Prostate gland (tissue), 2 donors: Measurements from ENCODE around the gene NINJ2. TPM values are rescaled to one million over a fixed set of nuclear protein-coding genes. Genes with fewer than 3 reads are reported as not detected.
"Not testable (repeated sequence)": the region's sequence is repeated elsewhere in the genome, so short reads cannot be mapped to it uniquely, and the experiment has no call there.

Source experiments
- DNase-seq: peaks from one replicate; pipeline ENCODE4 v3.0.0-alpha.2; 2019; ENCODE audit warnings: low spot score
- H3K27ac ChIP-seq, 2 donors: fragments of 200-600 bp; sonication (generic); 2 replicates each; pipeline ENCODE4 v1.5.1; 2017 to 2019
- H3K27me3 ChIP-seq: fragments of 200-600 bp; sonication (generic); replicated peaks from 2 replicates; pipeline ENCODE4 v1.5.1; 2019; ENCODE audit not compliant: insufficient read depth
- H3K36me3 ChIP-seq, 2 donors: fragments of 200-600 bp; sonication (generic); 1 replicate in 1 of 2; 2 replicates in 1 of 2; pipeline versions ENCODE4 v1.5.1 to v1.8.1; 2017 to 2019
- H3K4me1 ChIP-seq: fragments of 200-600 bp; sonication (generic); replicated peaks from 2 replicates; pipeline ENCODE4 v1.5.1; 2019
- H3K4me3 ChIP-seq, 2 donors: fragments of 200-600 bp; sonication (generic); 2 replicates each; pipeline ENCODE4 v1.5.1; 2017 to 2019
- H3K9me3 ChIP-seq: fragments of 200-600 bp; sonication (generic); 2 replicates; pipeline ENCODE4 v1.5.1; 2017
- POLR2A ChIP-seq: fragments of 450-650 bp; IDR thresholded peaks from one replicate; pipeline ENCODE4 v1.6.1; 2016; ENCODE audit warnings: antibody characterized with exemption, mild to moderate bottlenecking
- POLR2AphosphoS5 ChIP-seq: sonication (generic); formaldehyde crosslinking; IDR thresholded peaks from one replicate; pipeline ENCODE4 v1.6.1; 2017; ENCODE audit warnings: antibody characterized with exemption
- WGBS: methylation state at CpG from one replicate; pipeline ENCODE4 v1.1.5; 2018; 5-methylcytosine and 5-hydroxymethylcytosine counted together
- intact Hi-C: fragments of 100-400 bp; cut with DNase I; formaldehyde crosslinking; loops from one replicate; pipeline ENCODE4 v1.14.2; 2022
- total RNA-seq, 2 donors: library from RNA; depleted of rRNA; stranded (reverse); fragments of >200 nt; gene quantifications; one replicate each; pipeline ENCODE4 v1.1.0, GENCODE V29; 2016
- TF ChIP-seq, protein P1 (sequence below), 4 experiments: fragments of 200-600 bp in 2 of 4; fragments of 450-650 bp in 2 of 4; sonication (generic) in 2 of 4; IDR thresholded peaks; 1 replicate in 3 of 4; 2 replicates in 1 of 4; pipeline ENCODE4 v1.5.1; 2016 to 2019; ENCODE audit warnings: antibody characterized with exemption in 4 of 4, mild to moderate bottlenecking in 2 of 4, moderate library complexity in 2 of 4

NINJ2 gene
- total RNA-seq, 2 donors from 2014 or later = 1.1 to 17.3 TPM

DNA sequence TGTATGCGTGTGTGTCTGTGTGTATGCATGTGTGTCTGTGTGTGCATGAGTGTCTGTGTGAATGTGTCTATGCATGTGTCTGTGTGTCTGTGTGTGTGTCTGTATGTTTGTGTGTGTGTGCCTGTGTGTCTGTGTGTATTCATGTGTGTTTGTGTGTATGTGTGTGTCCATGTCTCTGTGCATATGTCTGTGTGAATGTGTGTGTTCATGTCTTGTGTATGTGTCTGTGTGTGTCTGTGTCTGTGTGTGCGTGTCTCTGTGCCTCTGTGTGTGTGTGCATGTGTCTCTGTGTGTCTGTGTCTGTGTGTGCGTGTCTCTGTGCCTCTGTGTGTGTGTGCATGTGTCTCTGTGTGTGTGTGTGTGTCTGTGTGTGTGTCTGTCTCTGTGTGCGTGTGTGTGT, 82.4 kb downstream of the NINJ2 start:
- Histone ChIP-seq H3K4me1 (no peaks in the 10 kb centered on the region), H3K27ac (no peak overlapping the region), H3K27me3 (no peaks in the 10 kb centered on the region), H3K36me3 (no peaks in the 10 kb centered on the region), H3K9me3 (no peaks in the 10 kb centered on the region), H3K4me3 (no peak overlapping the region)
- DNase-seq = no peak
- intact Hi-C loops = no loop called here
- WGBS = 91% methylated on average over 4 of the region's 4 CpGs
- TF ChIP-seq POLR2A = no peak
- TF ChIP-seq, protein P1, sequence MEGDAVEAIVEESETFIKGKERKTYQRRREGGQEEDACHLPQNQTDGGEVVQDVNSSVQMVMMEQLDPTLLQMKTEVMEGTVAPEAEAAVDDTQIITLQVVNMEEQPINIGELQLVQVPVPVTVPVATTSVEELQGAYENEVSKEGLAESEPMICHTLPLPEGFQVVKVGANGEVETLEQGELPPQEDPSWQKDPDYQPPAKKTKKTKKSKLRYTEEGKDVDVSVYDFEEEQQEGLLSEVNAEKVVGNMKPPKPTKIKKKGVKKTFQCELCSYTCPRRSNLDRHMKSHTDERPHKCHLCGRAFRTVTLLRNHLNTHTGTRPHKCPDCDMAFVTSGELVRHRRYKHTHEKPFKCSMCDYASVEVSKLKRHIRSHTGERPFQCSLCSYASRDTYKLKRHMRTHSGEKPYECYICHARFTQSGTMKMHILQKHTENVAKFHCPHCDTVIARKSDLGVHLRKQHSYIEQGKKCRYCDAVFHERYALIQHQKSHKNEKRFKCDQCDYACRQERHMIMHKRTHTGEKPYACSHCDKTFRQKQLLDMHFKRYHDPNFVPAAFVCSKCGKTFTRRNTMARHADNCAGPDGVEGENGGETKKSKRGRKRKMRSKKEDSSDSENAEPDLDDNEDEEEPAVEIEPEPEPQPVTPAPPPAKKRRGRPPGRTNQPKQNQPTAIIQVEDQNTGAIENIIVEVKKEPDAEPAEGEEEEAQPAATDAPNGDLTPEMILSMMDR (IDR thresholded peaks at IDR 0.05) = no peak
- no peak for TF ChIP-seq POLR2AphosphoS5

- TF ChIP-seq POLR2A = no peak
- TF ChIP-seq, protein P1 (IDR thresholded peaks at IDR 0.05) = no peak
- no peak for TF ChIP-seq POLR2AphosphoS5
- Histone ChIP-seq H3K27me3 (no peaks in the 10 kb centered on the region), H3K27ac (no peak overlapping the region), H3K36me3 (no peaks in the 10 kb centered on the region), H3K4me1 (no peaks in the 10 kb centered on the region), H3K9me3 (no peaks in the 10 kb centered on the region), H3K4me3 (no peak overlapping the region)
- 62% methylated on average over 9 of the region's 9 CpGs for WGBS
- no peak for DNase-seq
- intact Hi-C loops = loop anchor here (10.0 kb wide), 1 partner anchor 1015 kb away; the partner anchor contains the start of gene FBXL14
Observed at GRCh38 chr12:579420-580110, 83.7 kb downstream of the NINJ2 start.

DNA sequence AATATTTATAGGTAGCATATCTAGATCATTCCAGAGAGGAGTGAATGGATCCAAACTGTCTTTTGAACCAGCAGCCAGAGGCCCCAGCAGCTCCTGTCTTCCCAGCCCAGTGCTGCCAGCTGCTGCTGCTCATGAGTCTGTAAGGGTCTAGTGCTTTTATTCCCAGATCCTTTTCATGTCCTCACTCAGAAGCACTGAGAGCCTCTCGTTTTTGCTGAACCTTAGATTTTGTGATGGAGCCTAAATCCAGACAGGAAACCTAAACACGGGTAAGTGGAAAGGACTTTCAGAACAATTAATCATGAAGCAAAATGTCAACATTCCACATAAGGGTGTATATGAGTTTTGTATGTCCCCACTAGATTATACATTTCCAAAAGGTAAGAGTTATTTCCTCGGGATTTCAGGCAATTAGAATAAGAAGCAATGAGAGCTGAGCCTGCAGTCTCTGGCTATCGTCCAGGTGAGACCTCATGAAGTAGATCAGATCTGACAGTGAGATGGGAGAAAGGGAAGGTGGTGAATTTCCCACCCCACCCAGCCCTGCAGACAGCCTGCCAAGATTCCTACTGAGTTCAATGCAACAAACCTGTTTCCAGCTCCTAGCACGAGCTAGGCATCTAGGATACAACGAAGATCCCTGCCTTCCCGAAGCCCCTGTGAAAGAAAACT, 84.4 kb downstream of the NINJ2 start:
- no peak overlapping the region for H3K27ac ChIP-seq
- no peak overlapping the region for H3K4me3 ChIP-seq
- H3K36me3 ChIP-seq = no peaks in the 10 kb centered on the region
- WGBS = 19% methylated on average over 7 of the region's 7 CpGs
- no peaks in the 10 kb centered on the region for H3K27me3 ChIP-seq
- DNase-seq = no peak
- no peaks in the 10 kb centered on the region for H3K4me1 ChIP-seq
- TF ChIP-seq POLR2AphosphoS5 (no peak), POLR2A (no peak)
- TF ChIP-seq, protein P1 (IDR thresholded peaks at IDR 0.05) = no peak
- intact Hi-C loops = loop anchor here (10.0 kb wide), 1 partner anchor 1016 kb away; the partner anchor contains the start of gene FBXL14
- H3K9me3 ChIP-seq = no peaks in the 10 kb centered on the region

GRCh38 chr12:577994-578747, 85.1 kb downstream of the NINJ2 start:
- 85% methylated on average over 19 of the region's 19 CpGs for WGBS
- H3K9me3 ChIP-seq, DNase-seq, H3K27me3 ChIP-seq, H3K27ac ChIP-seq, H3K4me1 ChIP-seq, H3K36me3 ChIP-seq, H3K4me3 ChIP-seq: not testable (repeated sequence)
- intact Hi-C loops = loop anchor here (10.0 kb wide), 1 partner anchor 1017 kb away; the partner anchor contains the start of gene FBXL14

DNA sequence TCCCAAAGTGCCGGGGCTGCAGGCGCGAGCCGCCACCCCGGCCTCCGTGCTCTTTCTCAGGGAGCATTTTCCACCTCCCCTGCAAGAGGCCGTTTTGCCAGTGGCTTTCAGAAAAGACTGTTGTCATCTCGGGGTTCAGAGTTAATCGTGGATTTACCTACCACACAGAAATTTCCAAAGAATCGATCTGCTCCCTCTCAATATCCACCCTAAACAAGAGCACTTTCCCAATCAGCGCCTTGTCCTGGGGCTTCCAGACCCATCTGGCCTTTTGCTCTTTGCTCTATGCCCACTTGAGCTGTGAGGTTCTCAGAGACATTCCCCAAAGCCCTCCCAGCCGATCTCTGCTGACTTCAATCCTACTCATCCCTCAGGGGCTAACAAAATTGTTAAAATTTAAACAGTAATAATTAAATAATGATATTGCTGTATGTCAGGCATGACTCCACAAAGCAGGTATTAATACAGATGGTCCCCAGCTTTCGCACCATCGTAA, 86.6 kb downstream of the NINJ2 start:
- H3K4me1 ChIP-seq = no peaks in the 10 kb centered on the region
- no peaks in the 10 kb centered on the region for H3K27me3 ChIP-seq
- DNase-seq = no peak
- intact Hi-C loops = loop anchor here (10.0 kb wide), 1 partner anchor 1018 kb away; the partner anchor contains the start of gene FBXL14
- TF ChIP-seq, protein P1 (IDR thresholded peaks at IDR 0.05) = no peak
- no peak for TF ChIP-seq POLR2AphosphoS5
- no peaks in the 10 kb centered on the region for H3K36me3 ChIP-seq
- H3K9me3 ChIP-seq = no peaks in the 10 kb centered on the region
- H3K4me3 ChIP-seq = no peak overlapping the region
- 88% methylated on average over 14 of the region's 14 CpGs for WGBS
- H3K27ac ChIP-seq = no peak overlapping the region
